HG02981 (cell line): ENCODE data around the gene HERPUD1.

Source experiments
- ATAC-seq: cut with Tn5 transposase; IDR thresholded peaks from one replicate; pipeline ENCODE4 v1.9.1; 2021; ENCODE audit warnings: mild to moderate bottlenecking, moderate library complexity; ENCODE audit not compliant: unreplicated experiment

The HERPUD1 gene

DNA sequence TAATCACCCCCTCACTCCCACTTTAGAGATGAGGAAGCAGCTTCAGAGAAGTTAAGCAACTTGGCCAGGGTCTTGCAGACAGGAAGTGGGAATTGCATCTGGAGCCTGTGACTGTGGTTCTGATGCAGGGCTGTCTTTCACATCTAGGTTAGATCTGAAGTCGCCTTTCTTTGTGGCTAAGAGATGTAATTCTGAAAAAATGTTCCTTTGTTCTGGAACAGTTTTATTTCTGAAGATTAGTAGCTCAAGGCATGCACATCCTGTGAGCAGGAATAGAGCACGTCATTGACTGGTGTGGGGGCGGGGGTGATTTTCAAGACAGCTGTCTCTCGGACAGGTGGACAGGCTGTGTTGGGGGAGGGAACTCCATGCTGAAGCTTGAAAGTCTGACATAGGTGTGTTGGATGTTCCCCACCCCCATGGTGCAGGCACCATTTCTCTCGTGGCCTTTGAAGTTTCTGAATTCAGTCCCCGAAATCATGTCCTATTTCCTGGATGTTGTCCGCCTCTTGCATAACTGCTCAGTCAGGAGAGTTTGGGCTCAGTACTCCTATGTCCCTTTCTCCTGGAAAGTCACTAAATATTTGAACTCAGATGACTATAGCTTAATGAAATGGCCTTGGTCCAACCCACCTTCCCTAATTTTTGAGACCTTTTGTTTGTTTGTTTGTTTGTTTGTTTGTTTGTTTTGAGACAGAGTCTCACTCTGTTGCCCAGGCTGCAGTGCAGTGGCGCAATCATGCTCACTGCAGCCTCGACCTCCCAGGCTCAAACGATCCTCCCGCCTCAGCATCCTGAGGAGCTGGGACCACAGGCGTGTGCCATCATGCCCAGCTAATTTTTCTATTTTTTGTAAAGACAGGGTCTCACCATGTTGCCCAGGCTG is 21.0 kb upstream of the HERPUD1 start:
- no peak for ATAC-seq

DNA sequence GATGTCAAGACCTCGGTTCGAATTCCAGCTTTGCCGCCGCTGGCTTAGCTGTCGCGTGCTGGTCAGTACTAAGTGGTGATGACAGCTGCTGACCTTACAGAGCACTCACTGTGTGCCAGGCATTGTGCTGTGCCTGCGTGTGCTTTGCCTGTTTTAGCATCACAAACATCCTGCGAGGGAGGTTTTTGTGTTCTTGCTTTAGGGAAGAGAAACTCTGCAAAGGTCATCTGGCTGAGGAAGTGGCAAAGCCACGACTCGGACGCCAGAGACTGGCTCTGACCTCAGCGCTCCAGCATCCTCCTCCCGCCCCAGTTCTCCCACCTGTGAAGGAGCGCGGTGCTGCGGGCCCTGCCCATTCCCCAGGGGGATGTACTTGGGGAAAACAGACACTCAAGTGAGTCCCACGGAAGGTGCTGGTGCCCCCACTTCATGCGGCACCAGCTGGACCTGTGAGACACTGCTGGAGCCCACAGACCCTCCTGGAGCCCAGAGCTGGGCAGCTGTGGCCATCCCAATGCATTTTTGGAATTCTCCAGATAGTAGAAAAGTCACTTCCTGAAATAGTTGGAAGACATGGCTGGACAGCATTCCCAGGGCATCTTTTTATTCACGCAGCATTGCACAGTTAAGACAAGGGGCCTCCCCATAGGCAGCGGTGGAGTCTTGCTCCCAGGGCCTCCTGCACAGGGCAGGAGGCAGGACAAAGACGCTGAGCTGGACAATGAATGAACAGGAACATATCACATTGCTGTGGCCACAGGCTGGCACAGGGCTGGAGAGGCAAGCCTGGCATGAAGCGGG is 20.0 kb upstream of the HERPUD1 start:
- peak; percentile 63 for ATAC-seq

DNA sequence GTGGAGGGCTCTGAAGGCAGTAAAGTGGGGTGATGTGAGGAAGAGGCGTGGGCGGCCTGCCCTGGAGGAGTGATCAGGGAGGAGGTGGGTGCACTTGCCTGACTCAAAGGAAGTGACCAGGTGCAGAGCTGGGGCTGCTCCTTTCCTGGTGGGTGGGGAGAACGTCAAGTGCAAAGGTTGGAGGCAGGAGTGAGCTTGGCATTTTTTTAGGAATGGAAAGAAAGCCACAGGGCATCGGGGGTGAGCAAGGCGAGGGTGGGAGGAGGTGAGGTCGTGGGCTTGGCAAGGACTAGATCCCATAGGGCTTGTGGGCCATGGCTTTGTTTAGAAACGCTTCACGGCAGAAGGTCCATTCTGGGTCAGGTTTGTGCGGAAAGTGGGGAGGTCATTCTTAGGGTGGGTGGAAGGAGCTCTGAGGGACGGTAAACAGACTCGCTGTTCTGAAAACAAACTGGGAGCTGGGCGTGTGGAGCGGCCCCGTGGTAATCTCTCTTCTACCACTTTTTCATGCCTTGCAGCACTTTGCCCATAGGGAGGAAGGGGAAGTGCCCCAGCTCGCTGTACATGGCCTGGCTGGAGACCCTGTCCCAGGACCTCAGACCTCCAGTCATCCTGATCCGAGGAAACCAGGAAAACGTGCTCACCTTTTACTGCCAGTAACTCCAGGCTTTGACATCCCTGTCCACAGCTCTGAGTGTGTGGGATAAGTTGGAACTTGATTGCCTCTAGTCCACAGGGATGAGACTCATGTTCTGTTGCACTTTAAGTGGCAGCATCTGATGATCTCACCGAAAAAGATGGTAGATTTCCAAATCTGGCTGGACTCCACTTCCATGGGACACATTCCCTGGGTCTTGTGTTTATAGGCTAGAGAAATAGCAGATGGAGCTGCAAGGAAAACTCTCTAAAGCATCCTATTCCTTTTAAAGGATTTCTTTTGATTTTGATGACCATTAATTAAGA is 18.9 kb upstream of the HERPUD1 start:
- ATAC-seq: no peak

DNA sequence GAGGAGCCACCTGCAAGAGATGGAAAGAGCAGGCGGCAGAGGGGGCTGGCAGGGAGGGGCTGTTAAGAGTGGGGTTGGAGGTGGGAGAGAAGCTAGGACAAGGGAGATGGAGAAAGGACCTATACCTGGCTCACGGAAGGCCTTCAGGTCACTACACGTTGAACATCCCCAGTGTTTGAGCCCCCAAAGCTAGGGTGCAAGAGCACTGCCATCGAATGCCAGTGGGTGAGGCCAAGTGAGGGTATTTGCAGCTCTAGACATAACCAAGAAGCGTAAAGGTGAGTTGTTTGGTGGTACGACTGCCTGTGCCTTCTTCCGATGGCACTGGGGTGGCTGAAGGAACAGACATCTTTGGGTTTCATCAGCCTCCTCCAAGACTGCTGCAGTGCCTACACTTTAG is 17.0 kb upstream of the HERPUD1 start:
- ATAC-seq: no peak

DNA sequence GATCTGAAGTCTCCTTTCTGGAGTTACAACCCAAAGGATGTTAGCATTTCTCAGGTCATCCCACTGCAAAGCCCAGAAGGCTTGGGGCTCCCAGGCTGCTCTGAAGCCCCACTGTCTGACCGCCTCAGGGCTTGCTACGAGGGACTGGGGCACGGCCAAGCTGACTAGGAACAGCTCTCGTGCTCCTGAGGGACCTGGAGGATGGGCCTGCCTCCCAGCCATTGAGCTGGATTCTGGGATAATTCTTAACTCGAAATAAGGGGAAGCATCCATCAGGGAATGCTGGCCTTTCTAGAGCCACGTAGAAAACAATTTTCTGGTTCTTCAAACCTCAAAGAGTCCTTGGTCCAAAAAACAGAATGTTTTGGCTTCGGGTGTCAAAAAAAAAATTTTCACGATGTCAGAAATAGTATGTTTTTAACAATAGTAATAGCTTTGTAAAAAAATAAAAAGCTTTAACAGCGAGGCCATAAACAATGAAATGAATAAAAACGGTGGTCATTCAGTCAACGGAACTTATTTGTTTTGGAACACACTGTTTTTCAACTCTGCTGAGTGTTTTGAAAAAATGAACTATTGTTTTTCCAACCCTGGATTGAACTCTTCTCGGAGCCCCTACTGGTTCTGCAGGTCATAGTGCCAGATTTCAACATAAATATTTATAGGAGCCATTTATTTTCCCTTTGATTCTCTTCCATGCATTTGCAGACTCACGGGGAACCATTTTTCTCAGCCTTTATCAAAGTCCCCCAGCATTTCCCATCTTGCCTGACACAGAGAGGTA is 16.4 kb upstream of the HERPUD1 start:
- no peak for ATAC-seq

DNA sequence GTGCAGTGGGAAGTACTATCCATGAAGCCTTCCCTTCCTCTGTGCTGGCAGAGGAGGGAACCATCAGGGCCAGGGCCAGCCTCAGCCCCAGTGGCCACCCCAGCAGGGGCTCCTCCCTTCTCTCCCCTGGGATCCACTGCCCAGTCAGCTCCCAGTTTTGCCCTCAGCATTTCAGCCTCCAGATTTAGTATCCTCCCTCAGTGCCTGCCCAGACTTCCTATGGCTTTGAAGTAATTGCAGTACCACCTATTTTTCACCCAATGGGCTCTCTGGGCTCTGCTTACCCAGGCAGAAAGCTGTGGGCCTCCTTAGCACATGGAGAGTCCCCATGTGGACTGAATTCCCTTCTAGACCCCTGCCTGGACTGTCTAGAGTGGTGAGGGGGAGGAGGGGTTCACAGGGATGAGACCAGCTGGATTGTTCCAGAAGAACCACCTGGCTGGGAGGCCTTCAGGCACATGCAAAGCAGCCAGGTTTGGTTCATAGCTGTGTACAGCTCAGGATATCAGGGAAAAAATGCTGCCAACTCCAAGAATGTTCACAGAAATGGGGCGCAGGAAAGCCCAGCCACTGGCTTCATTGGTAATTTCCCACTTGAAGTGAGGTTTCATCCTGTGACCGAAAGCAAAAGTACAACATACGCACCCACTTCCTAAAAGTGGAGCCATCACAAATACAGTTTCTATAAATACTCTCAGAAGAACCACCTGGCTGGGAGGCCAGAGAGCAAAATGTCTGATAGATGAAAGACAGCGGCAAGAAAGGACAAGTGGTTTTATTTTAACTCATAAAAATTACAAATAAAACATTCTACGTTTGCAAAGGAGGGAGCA is 15.2 kb upstream of the HERPUD1 start:
- peak; percentile 76 for ATAC-seq

DNA sequence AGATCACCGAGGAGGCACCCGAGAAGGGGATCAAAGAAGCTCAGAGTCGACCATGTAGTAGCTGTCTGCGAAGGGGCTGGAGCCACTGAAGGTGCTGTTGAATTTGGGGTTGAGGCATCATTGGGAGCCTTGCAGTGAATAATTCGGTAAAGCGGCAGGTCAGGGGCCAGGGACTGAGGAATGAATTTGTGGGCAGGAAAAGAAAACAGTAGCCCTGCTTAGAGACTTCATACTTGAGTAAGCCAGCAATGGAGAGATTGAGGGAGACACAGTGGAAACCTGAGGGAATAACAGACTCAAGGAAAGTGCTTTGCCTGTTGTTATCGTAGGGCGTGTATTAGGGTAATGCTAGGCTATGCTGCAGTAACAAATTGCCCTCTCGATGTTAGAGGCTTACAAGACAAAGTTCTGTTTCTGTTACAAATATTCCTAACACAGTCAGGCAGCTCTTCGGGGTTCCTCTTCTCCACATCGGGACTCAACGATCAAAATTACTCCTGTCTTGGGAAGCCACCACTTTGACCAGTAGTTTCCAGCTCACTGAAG is 13.4 kb upstream of the HERPUD1 start:
- ATAC-seq: no peak

DNA sequence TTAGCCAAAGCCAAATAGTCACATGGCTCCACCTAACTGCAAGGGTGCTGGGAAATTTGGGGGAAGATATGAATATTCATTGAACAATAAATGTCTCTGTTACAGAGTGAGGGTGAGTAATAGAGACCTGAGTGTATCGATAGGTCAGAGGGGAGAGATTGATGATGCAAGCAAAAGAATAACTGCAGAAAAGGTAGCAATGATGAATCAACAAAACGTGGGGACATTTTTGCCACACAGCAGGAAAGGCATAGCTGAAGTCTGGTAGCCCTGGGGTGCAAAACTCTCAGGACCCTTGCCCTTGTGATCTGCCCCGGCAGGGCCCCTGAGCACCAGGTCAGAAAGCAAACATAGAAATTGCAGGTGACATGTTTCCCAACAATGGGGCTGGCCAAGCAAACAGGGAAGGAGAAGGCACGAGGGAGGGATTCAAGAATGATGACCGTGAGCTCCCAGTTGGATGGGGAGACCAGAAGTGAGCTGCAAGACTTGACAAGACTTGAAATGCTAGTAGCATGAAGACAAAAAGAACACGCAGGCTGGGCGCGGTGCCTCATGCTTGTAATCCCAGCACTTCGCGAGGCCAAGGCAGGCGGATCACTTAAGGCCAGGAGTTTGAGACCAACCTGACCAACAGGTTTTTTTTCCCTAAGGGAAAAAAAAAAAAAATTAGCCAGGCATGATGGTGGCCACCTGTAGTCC is 12.7 kb upstream of the HERPUD1 start:
- ATAC-seq: no peak

DNA sequence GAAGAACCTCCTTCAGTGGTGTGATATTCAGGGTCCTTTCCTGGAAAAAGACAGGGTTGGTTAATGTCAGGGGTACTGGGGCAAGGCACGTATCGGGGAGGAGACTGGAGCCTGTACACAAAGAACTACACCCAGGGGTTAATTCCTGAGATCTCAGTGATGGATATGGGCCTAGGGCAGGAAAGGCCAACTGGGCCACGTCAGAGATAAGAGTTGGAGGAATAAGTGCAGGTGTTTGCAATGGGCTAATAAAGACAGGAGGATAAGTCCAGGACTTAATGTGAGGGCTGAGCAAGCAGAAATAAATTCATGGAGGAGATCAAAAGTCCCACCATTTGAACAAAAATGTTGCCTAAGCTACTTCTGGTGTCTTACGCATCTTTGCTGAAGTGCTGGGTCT is 10.4 kb upstream of the HERPUD1 start:
- ATAC-seq: no peak

DNA sequence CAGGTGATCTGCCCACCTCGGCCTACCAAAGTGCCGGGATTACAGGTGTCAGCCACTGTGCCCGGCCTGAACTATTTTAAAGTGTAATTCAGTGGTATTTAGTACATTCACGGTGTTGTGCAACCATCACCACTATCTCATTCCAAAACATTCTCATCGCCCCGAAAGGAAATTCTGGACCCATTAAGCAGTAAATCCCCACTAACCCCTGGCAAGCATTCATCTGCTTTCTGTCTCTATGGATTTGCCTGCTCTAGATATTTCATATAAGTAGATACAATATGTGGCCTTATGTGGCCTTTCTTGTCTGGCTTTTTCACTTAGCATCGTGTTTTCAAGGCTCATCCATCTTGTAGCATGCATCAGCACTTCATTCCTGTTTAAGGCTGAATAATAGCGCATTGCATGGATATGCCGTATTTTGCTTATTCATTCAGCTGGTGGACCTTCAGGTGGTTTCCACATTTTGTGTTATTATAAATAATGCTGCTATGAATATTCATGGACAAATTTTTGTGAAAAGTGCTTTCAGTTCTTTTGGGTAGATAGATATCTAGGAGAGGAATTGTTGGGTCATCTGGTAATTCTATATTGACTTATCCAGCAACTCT is 8.4 kb upstream of the HERPUD1 start:
- no peak for ATAC-seq

DNA sequence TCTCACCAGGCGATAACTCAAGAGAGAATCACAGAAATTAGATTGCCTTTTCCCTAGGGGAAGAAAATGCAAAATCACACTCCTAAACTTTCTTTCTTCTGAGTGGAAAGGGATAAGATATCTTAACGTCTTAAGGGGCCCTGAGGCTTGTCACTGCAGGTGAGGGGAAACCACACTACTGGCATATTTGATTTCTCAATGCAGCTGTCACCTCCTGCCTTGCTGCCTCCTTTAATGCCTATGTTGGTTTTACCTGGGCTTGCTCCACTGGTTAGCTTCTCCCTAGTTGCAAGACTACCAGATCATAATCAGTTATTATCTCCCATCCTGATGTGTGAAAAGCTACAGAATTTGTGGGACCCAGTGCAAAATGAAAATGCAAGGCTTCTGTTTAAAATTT is 4.5 kb upstream of the HERPUD1 start:
- no peak for ATAC-seq

DNA sequence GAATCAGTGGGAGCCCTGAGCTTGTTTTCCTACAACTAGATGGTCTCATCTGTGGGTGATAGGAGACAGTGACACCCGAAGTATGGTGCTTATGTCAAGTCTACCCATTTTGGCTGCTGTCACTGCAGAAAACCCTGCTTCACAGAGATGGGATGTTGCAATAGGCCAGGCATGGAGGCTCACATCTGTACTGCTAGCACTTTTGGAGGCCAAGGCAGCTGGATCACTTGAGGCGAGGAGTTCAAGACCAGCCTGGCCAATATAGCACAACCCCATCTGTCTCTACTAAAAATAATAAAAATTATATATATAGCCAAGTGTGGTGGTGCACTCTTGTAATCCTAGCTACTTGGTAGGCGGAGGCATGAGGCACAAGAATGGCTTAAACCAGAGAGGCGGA is 2.3 kb upstream of the HERPUD1 start:
- no peak for ATAC-seq

DNA sequence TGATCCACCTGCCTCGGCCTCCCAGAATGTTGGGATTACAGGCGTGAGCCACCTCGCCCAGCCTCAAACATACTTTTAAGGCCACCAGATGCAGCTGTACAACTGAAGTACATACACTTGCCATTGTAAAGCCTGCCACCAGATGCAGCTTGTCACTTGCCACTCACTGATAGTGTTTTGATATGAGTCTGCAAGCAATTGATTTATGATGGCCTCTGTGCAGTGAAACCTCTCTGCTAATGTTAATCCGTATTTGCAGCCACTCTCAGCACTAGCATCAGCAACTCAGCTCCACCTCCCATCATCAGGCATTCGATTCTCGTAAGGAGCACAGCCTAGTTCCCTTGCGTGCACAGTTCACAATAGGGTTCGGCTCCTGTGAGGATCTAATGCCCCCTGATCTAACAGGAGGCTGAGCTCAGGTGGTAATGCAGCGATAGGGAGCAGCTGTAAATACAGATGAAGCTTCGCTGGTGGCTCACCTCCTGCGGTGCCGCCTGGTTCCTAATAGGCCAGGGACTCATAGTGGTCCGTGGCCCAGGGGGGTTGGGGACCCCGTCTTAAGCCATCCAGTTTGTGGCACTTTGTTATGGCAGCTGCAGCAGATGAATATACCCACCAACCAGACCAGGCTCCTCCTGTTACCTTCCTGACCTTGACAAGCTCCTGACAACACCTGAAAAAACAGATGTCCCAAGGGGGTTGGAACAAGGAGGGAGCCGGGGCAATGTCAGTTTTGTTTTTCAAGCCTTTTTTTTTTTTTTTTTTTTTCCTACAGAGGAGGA is 1.3 kb upstream of the HERPUD1 start:
- no peak for ATAC-seq

DNA sequence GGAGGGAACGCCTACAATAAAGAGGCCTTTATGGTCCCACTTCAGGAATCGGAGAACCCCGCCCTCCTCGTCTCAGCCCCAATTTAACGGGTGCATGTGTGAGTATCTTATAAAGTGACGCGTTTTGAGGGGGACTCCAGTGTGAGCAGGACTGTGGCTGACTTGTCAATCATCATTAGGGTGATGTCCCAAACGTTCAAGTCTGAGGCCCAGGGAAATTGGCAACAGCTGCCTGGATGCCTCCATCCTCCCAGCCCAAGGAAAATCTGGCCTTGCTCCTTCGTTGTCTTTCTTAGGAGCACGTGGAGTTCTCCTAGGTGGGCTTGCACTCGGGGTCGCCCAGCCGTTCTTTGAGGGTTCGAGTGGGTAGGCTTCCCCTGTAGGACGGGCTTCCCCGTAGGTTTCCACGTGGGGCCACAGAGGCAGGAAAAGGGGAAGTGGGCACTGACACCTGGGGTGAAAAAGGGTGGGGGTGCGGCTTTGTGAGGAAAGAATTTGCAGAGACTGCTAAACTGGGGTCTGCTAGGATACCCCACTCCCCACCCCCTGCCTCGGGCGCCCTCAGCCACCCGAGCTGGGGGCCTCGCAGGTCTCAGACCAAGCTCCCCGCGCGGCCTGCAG is 561 bp upstream of the HERPUD1 start:
- ATAC-seq: peak; percentile 30

DNA sequence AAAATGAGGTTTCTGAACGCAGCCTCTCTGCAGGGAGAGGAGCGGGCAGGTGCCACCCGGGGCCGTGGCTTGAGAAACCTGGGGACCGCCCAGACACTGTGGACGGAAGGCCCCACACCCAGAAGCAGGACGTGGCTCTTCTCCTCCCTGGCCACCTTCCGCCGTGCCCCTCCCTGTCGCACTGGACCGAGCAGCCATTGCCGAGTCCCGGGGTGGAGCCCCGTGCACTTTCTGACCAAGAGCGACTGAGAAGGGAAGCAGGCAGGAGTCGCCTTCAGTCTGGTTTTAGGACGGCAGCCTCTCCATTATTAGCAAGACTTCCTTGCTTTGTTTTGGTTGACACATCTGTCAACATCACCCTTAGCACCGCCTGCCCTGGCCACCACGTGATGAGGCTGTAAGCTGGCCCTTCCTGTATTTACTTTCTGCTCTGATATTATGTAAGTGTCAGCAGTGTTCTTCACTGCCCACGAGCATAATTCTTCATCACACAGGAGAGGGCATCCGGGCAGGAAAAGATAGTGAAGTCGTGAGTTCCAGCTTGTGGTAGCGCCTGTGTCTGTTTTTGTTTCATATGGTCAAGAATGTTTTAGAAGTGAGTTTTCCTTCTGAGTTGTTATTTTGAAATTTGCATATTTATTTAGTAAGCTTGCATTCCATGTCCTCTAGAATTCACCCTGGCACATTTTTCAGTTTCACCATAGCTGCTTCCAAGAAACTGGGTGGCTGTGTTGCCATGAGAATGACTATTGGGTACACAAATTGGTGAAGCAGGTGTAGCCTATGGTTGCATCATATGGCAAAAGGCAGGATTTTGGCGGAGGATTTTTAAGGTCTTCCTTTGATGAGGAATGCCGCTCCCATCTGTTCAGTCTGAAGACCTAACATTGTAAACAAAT is 1.0 kb downstream of the HERPUD1 start:
- no peak for ATAC-seq
